Measurements from ENCODE around the gene PARD6B. TPM values are rescaled to one million over a fixed set of nuclear protein-coding genes. Genes with fewer than 3 reads are reported as not detected.

The PARD6B gene
- total and polyA plus RNA-seq, 2 experiments from 2014 or later, result 10.2 to 20.0 TPM

DNA sequence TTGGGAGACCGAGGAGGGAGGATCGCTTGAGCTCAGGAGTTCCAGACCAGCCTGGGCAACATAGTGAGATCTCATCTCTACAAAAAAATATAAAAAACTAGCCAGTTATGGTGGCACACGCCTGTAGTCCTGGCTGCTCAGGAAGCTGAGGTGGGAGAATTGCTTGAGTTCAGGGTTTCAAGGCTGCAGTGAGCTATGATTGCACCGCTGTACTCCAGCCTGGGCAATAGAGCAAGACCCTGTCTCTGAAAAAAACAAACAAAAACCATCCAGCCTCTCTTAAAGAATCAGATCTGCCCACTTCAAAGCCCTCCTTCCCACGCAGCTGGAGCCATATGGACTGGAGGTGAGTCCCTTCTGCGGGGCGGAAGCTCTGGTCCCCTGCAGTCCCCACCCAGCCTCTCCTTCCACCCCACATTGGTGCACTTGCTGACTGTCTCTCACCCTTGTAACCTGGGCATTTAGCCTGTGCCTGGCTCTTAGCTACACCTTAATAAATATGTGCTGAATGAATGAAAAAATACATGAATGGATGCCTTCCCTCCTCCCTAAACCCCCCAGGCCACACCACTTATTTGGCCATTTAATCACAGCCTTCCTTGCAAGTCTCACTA lies 7.2 kb upstream of the PARD6B start:
- DNase-seq (ENCODE audit: low read depth in 1 of 2, low spot score in 1 of 2), result no peak
- Histone ChIP-seq H3K27ac (peak overlapping the region; percentile 98), H3K4me1 (ENCODE audit: low read depth) (peaks cover 34% of the 10 kb centered on the region), H3K27me3 (no peaks in the 10 kb centered on the region), H3K36me3 (no peaks in the 10 kb centered on the region), H3K4me3 (no peak overlapping the region), H3K9me3 (ENCODE audit: low read depth) (no peaks in the 10 kb centered on the region)
- TF ChIP-seq, protein P1, sequence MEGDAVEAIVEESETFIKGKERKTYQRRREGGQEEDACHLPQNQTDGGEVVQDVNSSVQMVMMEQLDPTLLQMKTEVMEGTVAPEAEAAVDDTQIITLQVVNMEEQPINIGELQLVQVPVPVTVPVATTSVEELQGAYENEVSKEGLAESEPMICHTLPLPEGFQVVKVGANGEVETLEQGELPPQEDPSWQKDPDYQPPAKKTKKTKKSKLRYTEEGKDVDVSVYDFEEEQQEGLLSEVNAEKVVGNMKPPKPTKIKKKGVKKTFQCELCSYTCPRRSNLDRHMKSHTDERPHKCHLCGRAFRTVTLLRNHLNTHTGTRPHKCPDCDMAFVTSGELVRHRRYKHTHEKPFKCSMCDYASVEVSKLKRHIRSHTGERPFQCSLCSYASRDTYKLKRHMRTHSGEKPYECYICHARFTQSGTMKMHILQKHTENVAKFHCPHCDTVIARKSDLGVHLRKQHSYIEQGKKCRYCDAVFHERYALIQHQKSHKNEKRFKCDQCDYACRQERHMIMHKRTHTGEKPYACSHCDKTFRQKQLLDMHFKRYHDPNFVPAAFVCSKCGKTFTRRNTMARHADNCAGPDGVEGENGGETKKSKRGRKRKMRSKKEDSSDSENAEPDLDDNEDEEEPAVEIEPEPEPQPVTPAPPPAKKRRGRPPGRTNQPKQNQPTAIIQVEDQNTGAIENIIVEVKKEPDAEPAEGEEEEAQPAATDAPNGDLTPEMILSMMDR (IDR thresholded peaks at IDR 0.05; ENCODE audit: low read depth, low read length), result no peak

DNA sequence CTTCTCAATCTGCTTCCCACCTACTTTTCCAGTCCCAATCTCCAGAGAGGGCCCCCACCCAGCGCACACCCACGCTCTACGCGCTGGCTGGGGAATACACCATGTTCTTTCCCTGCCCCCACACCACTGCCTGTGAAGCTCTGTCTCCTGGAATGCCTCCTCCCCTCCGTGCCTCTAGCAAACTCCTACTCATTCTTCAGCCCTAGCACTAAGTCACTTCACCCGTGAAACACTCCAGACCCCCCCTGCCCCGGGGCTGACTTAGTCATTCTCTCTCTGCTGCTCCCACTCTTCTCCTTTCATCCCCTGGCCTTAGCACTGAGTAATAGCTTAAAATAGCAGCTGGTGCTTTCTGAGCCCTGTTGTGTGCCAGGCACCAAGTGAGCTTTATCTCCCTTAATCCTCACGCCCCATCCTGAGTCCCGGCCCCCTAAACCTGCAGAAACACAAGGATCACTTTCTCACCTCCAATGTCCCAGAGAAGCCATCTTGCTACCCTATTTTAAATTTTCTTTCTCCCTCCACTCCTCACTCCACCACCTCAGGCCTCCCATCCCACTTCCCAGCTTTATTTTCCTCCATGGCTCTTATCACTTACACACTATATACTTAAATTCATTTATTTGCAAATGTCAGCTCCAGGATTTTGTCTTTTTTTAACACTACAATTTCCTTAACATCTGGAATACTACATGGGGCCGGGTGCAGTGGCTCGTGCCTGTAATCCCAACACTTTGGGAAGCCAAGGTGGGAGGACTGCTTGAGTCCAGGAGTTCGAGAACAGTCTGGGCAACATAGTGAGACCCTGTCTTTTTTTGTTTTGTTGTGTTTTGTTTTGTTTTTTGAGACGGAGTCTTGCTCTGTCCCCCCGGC lies 6.3 kb upstream of the PARD6B start:
- Histone ChIP-seq H3K36me3 (no peaks in the 10 kb centered on the region), H3K27ac (peak overlapping the region; percentile 98), H3K9me3 (ENCODE audit: low read depth) (no peaks in the 10 kb centered on the region), H3K4me3 (no peak overlapping the region), H3K4me1 (ENCODE audit: low read depth) (peaks cover 38% of the 10 kb centered on the region), H3K27me3 (no peaks in the 10 kb centered on the region)
- TF ChIP-seq, protein P1 (IDR thresholded peaks at IDR 0.05; ENCODE audit: low read depth, low read length), result no peak
- DNase-seq (ENCODE audit: low read depth in 1 of 2, low spot score in 1 of 2), result peak; percentile 92 to 97

DNA sequence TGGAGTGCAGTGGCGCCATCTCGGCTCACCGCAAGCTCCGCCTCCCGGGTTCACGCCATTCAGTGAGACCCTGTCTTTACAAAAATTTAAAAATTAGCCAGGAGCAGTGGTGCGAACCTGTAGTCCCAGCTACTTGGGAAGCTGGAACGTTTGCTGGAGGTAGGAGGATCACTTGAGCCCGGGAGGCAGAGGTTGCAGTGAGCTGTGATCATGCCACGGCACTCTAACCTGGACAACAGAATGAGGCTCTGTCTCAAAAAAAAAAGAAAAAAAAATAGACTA lies 5.7 kb upstream of the PARD6B start:
- Histone ChIP-seq H3K4me1 (ENCODE audit: low read depth) (peaks cover 41% of the 10 kb centered on the region), H3K36me3 (no peaks in the 10 kb centered on the region), H3K4me3 (no peak overlapping the region), H3K27me3 (no peaks in the 10 kb centered on the region), H3K9me3 (ENCODE audit: low read depth) (no peaks in the 10 kb centered on the region), H3K27ac (peak overlapping the region; percentile 98)
- DNase-seq (ENCODE audit: low read depth in 1 of 2, low spot score in 1 of 2), result no peak
- TF ChIP-seq, protein P1 (IDR thresholded peaks at IDR 0.05; ENCODE audit: low read depth, low read length), result no peak

DNA sequence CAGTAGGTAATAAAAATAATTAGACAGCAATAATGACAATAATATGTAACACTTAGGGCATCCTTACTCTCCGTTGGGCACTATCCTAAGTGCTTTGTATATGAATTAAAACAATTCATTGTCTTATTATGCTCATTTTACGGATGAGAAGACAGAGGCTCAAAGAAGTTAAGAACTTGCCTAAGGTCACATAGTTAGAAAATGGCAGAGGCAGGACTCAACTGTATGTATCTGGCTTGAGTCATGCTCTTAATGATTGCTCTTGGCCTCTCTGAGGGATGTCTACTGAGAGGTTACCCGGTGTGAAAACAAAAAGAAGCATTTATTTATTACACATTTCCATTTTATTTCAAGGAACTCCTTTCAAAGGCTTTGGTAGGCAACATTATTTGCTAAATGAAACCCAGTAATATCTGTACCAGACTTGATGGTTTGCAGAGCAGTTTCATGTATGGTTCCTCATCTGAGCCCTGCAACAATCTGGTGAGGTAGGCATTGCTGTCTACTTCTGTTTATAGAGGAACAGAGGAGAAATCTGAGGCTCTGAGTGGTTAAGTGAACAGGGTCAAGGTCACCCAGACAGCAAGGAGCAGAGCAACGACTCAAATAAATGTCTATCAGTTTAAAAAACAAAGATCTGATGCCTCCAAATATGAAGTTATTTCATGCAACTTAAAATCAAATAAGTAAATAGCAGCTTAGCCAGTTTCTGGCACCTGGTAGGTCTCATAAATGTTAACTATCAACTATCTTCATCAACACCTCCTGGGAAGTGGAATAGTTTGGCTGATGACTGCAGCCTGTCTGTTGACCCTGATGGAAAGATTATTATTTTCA lies 4.2 kb upstream of the PARD6B start:
- H3K4me3 ChIP-seq, result no peak overlapping the region
- no peak for DNase-seq (ENCODE audit: low read depth in 1 of 2, low spot score in 1 of 2)
- H3K27ac ChIP-seq, result peak overlapping the region; percentile 58
- no peaks in the 10 kb centered on the region for H3K9me3 ChIP-seq (ENCODE audit: low read depth)
- peaks cover 41% of the 10 kb centered on the region for H3K4me1 ChIP-seq (ENCODE audit: low read depth)
- H3K27me3 ChIP-seq, result no peaks in the 10 kb centered on the region
- TF ChIP-seq, protein P1 (IDR thresholded peaks at IDR 0.05; ENCODE audit: low read depth, low read length), result no peak
- H3K36me3 ChIP-seq, result no peaks in the 10 kb centered on the region

DNA sequence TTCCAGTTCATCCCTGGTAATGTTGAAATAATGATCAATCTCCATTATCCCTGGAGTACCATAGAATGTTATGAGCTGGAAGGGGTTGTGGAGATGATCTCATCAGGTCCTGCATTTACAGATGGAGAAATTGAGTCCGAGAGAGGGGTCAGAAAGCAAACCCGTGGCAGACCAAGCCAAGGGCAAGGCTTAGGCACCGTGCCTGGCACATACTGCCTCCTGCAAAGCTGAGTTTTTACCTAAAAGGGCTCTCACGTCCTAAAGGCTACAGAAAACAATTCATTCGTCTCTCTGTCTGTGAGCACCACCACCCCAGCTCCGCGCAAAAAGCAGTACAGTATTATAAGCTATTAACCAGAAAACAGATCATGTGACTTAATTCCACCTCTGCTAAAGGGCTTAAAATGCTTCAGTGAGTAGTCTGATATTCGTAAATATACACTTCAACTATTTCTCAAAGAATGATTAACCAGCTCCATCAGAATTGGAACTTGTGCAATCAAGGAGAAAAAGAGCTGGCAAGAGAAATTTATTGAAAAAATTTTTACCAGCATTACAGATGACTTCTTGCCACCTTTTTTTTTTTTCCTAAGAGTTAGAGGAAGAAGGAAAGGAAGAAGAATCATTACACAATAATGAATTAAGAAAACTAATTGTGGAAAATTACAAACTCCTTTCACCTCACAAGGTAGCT lies 3.4 kb upstream of the PARD6B start:
- DNase-seq (ENCODE audit: low read depth in 1 of 2, low spot score in 1 of 2), result no peak
- TF ChIP-seq, protein P1 (IDR thresholded peaks at IDR 0.05; ENCODE audit: low read depth, low read length), result no peak
- peaks cover 45% of the 10 kb centered on the region for H3K4me1 ChIP-seq (ENCODE audit: low read depth)
- H3K9me3 ChIP-seq (ENCODE audit: low read depth), result no peaks in the 10 kb centered on the region
- no peak overlapping the region for H3K4me3 ChIP-seq
- H3K27ac ChIP-seq, result peak overlapping the region; percentile 58
- no peaks in the 10 kb centered on the region for H3K36me3 ChIP-seq
- no peaks in the 10 kb centered on the region for H3K27me3 ChIP-seq
